Endothelial cell of umbilical vein (primary cell): ENCODE results near the gene TPSG1. TPM values are rescaled to one million over a fixed set of nuclear protein-coding genes. Genes with fewer than 3 reads are reported as not detected.
"Not testable (repeated sequence)": the region's sequence is repeated elsewhere in the genome, so short reads cannot be mapped to it uniquely, and the experiment has no call there.

ENCODE experiments used
- BruUV-seq: library from RNA; stranded (reverse); fragments of 400-500 nt; replicated peaks from 2 replicates; lab custom pipeline; 2021; lab: Mats Ljungman, UMichigan
- CTCF ChIA-PET: fragments of 300-600, 350-600 bp; sonication (Branson Sonifier 250); formaldehyde crosslinking; loops from one replicate; lab custom pipeline; 2021; ENCODE audit warnings: antibody characterized with exemption, inconsistent platforms; lab: Charles Lee
- POLR2A ChIA-PET: fragments of 300-600, 350-600 bp; sonication (Branson Sonifier 250); formaldehyde crosslinking; loops from one replicate; lab custom pipeline; 2021; ENCODE audit warnings: antibody characterized with exemption, inconsistent platforms; lab: Charles Lee
- DNase-seq: peaks from one replicate; pipeline ENCODE4 v3.0.0-alpha.2; 2011; ENCODE audit warnings: low read depth, low spot score
- FAIRE-seq: peaks from 2 replicates; lab custom pipeline; 2011; peaks lifted over from hg19 to GRCh38; lab: Jason Lieb, UNC
- H2AFZ ChIP-seq: 2 replicates; pipeline ENCODE4 v1.6.0; 2012; ENCODE audit warnings: low read depth, low read length, control low read depth, inconsistent platforms
- H3K27ac ChIP-seq: 2 replicates; pipeline ENCODE4 v1.5.1; 2011; ENCODE audit warnings: low read depth, mild to moderate bottlenecking, control low read depth, low read length, moderate library complexity; ENCODE audit not compliant: insufficient read depth
- H3K27me3 ChIP-seq, 2 experiments: 2 replicates each; pipeline versions ENCODE4 v1.6.0 to v1.6.1; 2011; ENCODE audit warnings: low read length in 2 of 2, mixed read lengths in 1 of 2; ENCODE audit not compliant: control insufficient read depth in 2 of 2, insufficient read depth in 2 of 2
- H3K36me3 ChIP-seq, 2 experiments: 2 replicates in 1 of 2; 3 replicates in 1 of 2; pipeline ENCODE4 v1.5.1; 2011; ENCODE audit warnings: low read length in 2 of 2, mild to moderate bottlenecking in 1 of 2, moderate library complexity in 1 of 2; ENCODE audit not compliant: control insufficient read depth in 2 of 2, insufficient read depth in 2 of 2; ENCODE audit errors: extremely low read depth in 1 of 2
- H3K4me1 ChIP-seq: 3 replicates; pipeline ENCODE4 v1.5.1; 2011; ENCODE audit warnings: mild to moderate bottlenecking, low read length; ENCODE audit not compliant: control insufficient read depth, insufficient read depth; ENCODE audit errors: extremely low read depth
- H3K4me2 ChIP-seq: 2 replicates; pipeline ENCODE4 v1.6.1; 2011; ENCODE audit warnings: low read length, control low read depth, mixed read lengths; ENCODE audit not compliant: insufficient read depth
- H3K4me3 ChIP-seq, 3 experiments: fragments of 200-600 bp in 1 of 3; sonication (generic), shearing (Covaris generic) in 1 of 3; replicated peaks in 1 of 3; 2 replicates each; pipeline ENCODE4 v1.5.1; 2011 to 2016; ENCODE audit warnings: control low read depth in 3 of 3, low read length in 3 of 3, mild to moderate bottlenecking in 2 of 3, inconsistent platforms in 1 of 3, low read depth in 1 of 3, moderate library complexity in 1 of 3; ENCODE audit not compliant: insufficient read depth in 1 of 3
- H3K79me2 ChIP-seq: 2 replicates; pipeline ENCODE4 v1.6.0; 2012; ENCODE audit warnings: low read length, inconsistent platforms; ENCODE audit not compliant: control insufficient read depth, insufficient read depth
- H3K9ac ChIP-seq: replicated peaks from 2 replicates; pipeline ENCODE3; 2011; ENCODE audit warnings: low read length, control low read depth; ENCODE audit not compliant: insufficient read depth; ENCODE audit errors: extremely low read depth
- H3K9me1 ChIP-seq: replicated peaks from 3 replicates; pipeline ENCODE4 v1.6.0; 2011; ENCODE audit warnings: mild to moderate bottlenecking, low read length; ENCODE audit not compliant: control insufficient read depth, insufficient read depth; ENCODE audit errors: extremely low read depth
- H3K9me3 ChIP-seq: replicated peaks from 2 replicates; pipeline ENCODE4 v1.5.1; 2012; ENCODE audit warnings: low read length, inconsistent platforms; ENCODE audit not compliant: control insufficient read depth, insufficient read depth
- H4K20me1 ChIP-seq: replicated peaks from 2 replicates; pipeline ENCODE3; 2011; ENCODE audit warnings: mild to moderate bottlenecking, low read length; ENCODE audit not compliant: control insufficient read depth, insufficient read depth; ENCODE audit errors: extremely low read depth
- EZH2 ChIP-seq: IDR thresholded peaks from 2 replicates; pipeline ENCODE4 v1.6.1; 2012; ENCODE audit warnings: borderline replicate concordance, low read depth, mild to moderate bottlenecking, moderate library complexity, low read length, inconsistent platforms; ENCODE audit not compliant: severe bottlenecking
- JUN ChIP-seq: IDR thresholded peaks from 2 replicates; pipeline ENCODE4 v1.6.1; 2011; ENCODE audit warnings: borderline replicate concordance, low read depth; ENCODE audit not compliant: insufficient read length, insufficient read depth
- dilution Hi-C: fragments of 300-500 bp; cut with MboI; formaldehyde crosslinking; loops from one replicate; pipeline ENCODE4 v1.15.0; 2019; ENCODE audit warnings: low sequenced_read_pairs; ENCODE audit not compliant: extremely low pct_ligation_motif_present
- intact Hi-C: fragments of 100-400 bp; cut with micrococcal nuclease; formaldehyde crosslinking; loops from one replicate; pipeline ENCODE4 v1.10.0; 2022
- polyA plus RNA-seq, 4 experiments: library from polyadenylated mRNA; depleted of rRNA in 3 of 4; stranded (reverse) in 3 of 4; unstranded in 1 of 4; fragments of >200 nt; gene quantifications; 2 replicates each; pipeline versions ENCODE4 v1.2.1 to v1.2.3, GENCODE V29; 2011 to 2012; ENCODE audit warnings: missing spikeins in 1 of 4
- total RNA-seq: library from RNA; stranded (reverse); gene quantifications from 2 replicates; pipeline ENCODE4 v1.2.3, GENCODE V29; 2021
- TF ChIP-seq, protein P1 (sequence below), 2 donors: IDR thresholded peaks; 1 replicate in 1 of 2; 2 replicates in 1 of 2; pipeline ENCODE4 v1.5.1; 2011; ENCODE audit warnings: low read length in 2 of 2, mild to moderate bottlenecking in 2 of 2, moderate library complexity in 2 of 2, control low read depth in 1 of 2, inconsistent platforms in 1 of 2, low read depth in 1 of 2; ENCODE audit not compliant: insufficient read depth in 1 of 2; ENCODE audit errors: extremely low read depth in 1 of 2

TPSG1 gene
- total and polyA plus RNA-seq, 2 donors (not counting 3 experiments of a cell fraction or from before 2014, with no cell fraction given), result not detected

DNA sequence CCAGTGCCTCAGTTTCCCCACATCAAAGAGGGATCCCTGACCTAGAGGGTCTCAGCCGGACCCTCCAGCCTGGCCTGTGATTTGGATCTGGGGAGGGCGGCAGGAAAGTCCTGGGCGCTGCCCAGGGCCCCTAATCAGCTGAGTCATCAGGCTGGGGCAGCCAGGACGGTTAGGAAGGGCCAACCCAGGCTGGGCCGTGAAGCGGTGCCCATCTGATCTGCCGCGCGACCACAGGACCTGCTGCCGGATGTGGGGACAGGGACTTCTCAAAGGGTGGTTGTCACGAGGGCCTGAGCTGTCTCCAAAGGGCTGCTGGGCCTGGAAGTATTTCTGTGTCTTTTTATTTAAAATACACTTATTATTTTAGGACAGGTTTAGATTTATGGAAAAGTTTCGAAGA, 19.8 kb upstream of the TPSG1 start:
- intact Hi-C loops (no loop called here), dilution Hi-C loops (no loop called here)
- H3K27me3 ChIP-seq, result no peaks in the 10 kb centered on the region
- H4K20me1 ChIP-seq, result no peaks in the 10 kb centered on the region
- no peak overlapping the region for H3K4me2 ChIP-seq
- no peak overlapping the region for H3K9ac ChIP-seq
- FAIRE-seq (no peak), DNase-seq (no peak)
- no peak overlapping the region for H3K4me3 ChIP-seq
- no peaks in the 10 kb centered on the region for H3K79me2 ChIP-seq
- no peak overlapping the region for H3K27ac ChIP-seq
- H3K9me3 ChIP-seq, result no peaks in the 10 kb centered on the region
- no peak for TF ChIP-seq JUN
- TF ChIP-seq, protein P1, sequence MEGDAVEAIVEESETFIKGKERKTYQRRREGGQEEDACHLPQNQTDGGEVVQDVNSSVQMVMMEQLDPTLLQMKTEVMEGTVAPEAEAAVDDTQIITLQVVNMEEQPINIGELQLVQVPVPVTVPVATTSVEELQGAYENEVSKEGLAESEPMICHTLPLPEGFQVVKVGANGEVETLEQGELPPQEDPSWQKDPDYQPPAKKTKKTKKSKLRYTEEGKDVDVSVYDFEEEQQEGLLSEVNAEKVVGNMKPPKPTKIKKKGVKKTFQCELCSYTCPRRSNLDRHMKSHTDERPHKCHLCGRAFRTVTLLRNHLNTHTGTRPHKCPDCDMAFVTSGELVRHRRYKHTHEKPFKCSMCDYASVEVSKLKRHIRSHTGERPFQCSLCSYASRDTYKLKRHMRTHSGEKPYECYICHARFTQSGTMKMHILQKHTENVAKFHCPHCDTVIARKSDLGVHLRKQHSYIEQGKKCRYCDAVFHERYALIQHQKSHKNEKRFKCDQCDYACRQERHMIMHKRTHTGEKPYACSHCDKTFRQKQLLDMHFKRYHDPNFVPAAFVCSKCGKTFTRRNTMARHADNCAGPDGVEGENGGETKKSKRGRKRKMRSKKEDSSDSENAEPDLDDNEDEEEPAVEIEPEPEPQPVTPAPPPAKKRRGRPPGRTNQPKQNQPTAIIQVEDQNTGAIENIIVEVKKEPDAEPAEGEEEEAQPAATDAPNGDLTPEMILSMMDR (IDR thresholded peaks at IDR 0.05; ENCODE audit: extremely low read depth in 1 of 2, insufficient read depth in 1 of 2, low read depth in 1 of 2, low read length in 2 of 2), result no peak
- no peak for TF ChIP-seq EZH2
- H2AFZ ChIP-seq, result no peak overlapping the region
- POLR2A ChIA-PET, result no interaction called here
- CTCF ChIA-PET, result no interaction called here
- no peaks in the 10 kb centered on the region for H3K9me1 ChIP-seq
- H3K4me1 ChIP-seq, result no peaks in the 10 kb centered on the region
- BruUV-seq, result no TSS peak
- H3K36me3 ChIP-seq, result no peaks in the 10 kb centered on the region

DNA sequence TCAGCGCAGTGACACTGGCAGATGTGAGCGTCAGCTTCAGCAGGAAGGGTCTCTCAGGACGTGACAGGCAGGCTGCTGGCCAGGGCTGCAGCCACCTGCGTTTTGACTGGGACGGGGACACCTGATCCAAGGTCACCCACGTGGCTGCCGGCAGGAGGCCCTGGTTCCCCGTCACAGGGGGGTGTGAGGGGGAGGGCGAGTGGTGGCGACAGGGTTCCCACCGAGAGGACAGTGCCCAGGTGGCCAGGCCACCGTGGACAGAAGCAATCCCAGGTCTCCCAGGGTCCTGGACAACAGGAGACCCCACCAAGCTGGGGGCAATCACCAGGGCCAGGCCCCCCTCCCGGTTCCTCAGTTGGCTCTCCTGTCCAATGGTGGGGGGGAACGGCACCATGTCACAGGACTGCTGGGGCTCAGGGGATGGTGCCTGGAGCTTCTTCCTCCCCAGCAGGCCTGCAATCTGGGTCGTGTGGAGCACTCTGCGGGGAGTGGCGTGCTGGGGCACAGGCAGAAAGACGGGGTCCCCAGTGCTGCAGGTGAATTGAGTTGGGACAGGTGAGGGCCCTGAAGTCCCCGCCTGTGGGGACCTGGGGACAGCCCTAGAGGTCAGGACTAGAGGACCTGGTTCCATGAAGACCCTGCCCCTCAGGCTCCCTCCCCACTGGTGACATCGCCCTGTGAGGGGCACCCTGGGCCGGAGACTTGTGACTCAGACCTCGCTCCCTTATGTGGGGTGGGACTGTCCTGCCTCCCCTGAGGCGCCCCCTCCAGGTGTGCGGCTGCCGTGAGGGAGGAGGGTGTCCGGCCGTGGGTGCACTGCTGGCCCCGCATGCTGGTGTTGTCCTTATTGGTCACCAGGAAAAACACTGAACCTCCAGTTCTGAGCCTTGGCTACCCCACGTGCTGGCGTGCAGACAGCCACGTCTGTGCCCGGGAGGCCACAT, 19.1 kb upstream of the TPSG1 start:
- DNase-seq, FAIRE-seq, H3K9ac ChIP-seq, H3K4me3 ChIP-seq, H3K9me3 ChIP-seq, intact Hi-C loops, H4K20me1 ChIP-seq, dilution Hi-C loops, CTCF ChIA-PET, H3K4me2 ChIP-seq, H3K36me3 ChIP-seq, H3K27ac ChIP-seq, H3K9me1 ChIP-seq, H3K27me3 ChIP-seq, POLR2A ChIA-PET, BruUV-seq, H3K79me2 ChIP-seq, H2AFZ ChIP-seq, H3K4me1 ChIP-seq: not testable (repeated sequence)

DNA sequence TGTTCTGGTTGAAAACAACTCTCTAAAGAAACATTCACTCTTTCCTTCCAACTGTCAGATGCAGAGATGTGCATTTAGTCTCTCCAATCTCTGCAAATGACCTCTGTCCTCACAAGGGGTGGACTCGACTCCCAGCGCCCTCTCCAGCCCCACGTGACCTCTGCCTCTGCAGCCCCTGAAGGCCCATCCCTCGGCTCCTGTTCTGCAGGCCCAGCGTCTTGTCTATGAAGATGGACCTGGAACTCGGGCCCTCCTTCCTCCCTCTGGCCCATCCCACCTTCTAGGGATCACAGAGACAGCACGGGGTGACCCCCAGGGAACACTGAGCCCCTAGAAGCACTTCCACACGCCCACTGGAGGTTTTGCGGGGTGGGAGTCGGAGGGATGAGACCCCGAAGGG, 18.3 kb upstream of the TPSG1 start:
- H3K4me1 ChIP-seq, H2AFZ ChIP-seq, H3K9me3 ChIP-seq, H3K27me3 ChIP-seq, intact Hi-C loops, H4K20me1 ChIP-seq, H3K79me2 ChIP-seq, H3K9ac ChIP-seq, H3K36me3 ChIP-seq, H3K9me1 ChIP-seq, H3K4me2 ChIP-seq, POLR2A ChIA-PET, BruUV-seq, H3K4me3 ChIP-seq, dilution Hi-C loops, DNase-seq, H3K27ac ChIP-seq, FAIRE-seq, CTCF ChIA-PET: not testable (repeated sequence)
